Fibroblast of skin of right quadriceps (primary cell): ENCODE results near the gene SRRM3.
"Not testable (repeated sequence)": the region's sequence is repeated elsewhere in the genome, so short reads cannot be mapped to it uniquely, and the experiment has no call there.

ENCODE experiments used
- DNase-seq: peaks from one replicate; pipeline ENCODE4 v3.0.0-alpha.2; 2013

The SRRM3 gene

DNA sequence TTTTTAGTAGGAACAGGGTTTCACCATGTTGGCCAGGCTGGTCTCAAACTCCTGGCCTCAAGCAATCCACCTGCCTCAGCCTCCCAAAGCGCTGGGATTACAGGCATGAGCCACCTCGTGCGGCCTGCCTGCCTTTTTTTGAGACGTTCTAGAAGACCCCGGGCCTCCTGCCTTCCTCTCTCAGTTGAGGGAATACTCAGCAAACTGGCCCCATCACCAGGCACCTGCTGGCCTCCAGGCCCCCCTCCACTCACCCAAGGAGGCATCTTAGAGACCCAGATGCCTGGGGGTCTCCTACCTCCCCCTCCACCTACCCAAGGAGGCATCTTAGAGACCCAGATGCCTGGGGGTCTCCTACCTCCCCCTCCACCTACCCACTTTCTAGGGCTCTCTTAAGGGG, 91.2 kb downstream of the SRRM3 start:
- DNase-seq = not testable (repeated sequence)

DNA sequence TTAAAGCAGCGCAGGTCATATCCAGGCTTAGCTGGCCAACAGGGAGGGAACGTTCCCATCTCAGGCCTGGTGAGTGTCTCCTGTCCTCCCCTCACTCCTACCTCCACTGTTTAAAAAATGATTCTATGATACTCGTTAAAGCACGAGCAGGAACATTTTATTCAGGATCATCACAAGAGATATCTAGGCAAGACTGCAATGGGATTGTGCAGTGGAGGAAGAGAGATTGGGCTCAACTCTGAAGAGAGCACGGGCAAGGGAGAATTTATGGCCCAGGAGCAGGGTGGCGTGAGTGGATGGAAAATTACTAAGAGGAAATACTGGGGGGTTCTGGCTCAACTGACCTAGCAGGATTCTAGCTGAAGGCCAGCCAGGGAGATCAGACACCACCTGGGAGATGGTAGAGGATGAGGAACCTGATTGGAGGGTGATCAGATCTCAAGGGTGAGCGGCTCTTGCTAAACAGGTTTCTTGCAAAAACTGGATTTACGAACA, 91.8 kb downstream of the SRRM3 start:
- DNase-seq = no peak

DNA sequence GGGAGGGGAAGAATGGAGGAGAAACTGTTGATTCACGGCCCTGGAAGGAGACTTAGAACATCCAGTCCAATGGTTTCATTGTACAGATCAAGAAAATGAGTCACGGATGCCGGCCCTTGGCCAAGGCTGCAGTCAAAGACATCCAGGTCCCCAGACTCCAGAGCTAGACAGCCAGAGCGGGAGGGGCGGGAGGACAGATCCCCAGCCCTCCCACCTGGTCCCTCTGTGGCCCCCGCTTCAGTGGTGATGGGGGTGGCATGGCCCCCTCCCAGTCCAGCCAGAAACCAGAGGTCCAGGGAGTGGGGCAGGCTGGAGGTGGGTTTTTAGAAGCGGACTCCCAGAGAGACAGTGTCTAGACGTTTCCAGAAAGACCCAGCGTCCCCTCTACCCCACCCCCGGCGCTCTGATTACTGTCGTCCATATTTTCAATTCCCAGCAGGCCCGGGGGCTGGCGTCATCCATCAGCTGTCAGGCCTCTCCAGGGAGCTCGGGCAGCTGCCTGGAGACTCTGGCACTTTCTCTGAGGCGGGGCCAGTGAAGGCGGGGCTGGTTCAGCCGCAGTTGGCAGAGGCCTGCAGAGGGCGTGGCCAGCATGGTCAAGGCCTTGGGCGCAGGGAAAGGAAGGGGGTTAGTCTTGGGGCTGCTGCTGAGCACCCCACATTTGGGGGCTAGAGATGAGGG, 92.8 kb downstream of the SRRM3 start:
- peak; percentile 94 for DNase-seq

DNA sequence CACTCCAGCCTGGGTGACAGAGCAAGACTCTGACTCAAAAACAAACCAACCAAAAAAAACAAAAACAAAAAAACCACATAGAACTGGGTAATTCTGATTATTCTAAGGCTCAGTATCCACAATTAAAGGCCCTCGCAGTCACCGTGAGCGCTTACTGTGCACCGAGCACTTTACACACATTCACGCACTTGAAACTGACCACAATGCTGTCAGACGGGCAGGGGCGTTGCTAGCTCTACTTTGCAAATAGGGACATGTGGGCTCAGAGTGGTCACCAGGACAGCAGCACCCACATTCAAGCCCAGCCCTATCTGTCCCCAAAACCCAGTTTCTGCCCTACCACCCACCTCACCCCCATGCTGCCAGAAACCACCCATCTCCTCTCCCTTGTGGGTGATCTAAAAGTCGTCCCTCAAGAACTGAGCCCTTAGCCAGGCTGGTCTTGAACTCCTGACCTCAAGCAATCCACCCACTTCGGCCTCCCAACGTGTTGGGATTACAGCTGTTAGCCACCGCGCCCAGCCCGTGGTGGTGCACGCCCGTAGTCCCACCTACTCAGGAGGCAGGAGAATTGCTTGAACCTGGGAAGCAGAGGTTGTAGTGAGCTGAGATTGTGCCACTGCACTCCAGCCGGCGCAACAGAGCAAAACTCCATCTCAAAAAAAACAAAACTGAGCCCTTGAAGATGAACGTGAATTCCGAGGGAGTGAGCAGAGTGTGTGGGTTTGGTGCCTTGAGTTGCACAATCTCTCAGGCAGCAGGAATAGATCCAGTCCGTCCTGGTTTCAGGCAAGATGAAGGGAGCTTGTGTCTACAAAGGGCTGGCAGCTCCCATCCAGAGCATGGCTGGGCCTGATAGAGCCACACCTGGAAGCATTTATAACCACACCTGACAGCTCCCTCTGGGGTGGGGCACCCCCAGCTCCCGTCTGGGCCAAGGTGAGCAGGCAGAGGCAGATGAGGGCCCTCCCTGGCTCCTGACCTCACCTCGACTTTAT, 95.3 kb downstream of the SRRM3 start:
- DNase-seq = peak; percentile 81

DNA sequence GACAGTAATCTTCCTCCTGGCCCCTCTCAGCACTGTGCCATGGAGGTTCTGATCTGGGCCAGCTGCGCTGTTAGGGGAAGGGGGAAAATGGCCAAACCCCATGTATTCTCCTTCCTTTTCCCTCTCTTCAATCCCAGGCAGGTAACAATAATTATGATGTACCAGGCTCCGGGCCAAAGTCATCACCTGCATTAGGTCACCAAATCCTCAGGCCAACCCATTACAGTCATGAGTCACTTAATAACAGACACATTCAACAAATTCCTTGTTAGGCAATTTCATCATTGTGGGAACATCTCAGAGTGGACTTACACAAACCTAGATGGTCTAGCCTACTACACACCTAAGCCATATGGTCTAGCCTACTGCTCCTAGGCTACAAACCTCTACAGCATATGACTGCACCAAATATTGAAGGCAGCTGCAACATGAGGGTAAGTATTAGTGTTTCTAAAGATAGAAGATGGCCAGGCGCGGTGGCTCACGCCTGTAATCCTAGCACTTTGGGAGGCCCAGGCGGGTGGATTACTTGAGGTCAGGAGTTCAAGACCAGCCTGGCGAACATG, 98.6 kb downstream of the SRRM3 start:
- DNase-seq = peak; percentile 76

DNA sequence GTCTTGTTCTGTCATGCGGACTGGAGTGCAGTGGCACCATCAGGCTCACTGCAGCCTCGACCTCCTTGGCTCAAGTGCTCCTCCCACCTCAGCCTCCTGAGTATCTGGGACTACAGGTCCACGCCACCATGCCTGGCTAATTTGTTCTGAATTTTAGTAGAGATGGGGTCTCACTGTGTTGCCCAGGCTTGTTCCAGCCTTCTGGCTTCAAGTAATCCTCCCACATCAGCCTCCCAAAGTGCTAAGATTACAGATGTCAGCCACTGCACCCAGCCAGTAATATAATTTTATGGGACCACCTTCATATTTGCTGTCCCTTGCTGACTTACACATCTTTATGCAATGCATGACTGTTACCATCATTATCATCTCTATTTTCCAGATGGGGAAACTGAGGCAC, 99.3 kb downstream of the SRRM3 start:
- DNase-seq = no peak

DNA sequence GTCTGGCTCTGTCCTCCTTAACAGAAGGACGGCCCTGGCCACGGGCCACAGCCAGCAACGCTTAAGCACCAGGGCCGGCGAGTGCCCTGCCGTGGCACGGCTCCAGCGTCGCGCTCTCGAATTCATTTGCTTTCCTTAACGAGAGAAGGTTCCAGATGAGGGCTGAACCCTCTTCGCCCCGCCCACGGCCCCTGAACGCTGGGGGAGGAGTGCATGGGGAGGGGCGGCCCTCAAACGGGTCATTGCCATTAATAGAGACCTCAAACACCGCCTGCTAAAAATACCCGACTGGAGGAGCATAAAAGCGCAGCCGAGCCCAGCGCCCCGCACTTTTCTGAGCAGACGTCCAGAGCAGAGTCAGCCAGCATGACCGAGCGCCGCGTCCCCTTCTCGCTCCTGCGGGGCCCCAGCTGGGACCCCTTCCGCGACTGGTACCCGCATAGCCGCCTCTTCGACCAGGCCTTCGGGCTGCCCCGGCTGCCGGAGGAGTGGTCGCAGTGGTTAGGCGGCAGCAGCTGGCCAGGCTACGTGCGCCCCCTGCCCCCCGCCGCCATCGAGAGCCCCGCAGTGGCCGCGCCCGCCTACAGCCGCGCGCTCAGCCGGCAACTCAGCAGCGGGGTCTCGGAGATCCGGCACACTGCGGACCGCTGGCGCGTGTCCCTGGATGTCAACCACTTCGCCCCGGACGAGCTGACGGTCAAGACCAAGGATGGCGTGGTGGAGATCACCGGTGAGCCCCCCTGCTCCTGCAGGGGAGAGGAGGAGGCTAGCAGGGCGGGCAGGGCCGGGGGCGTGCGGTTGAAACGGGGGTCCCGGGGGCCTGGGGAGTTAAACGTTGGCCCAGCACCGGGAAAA, 100.9 kb downstream of the SRRM3 start, which contains the start of gene HSPB1:
TSS of gene HSPB1 (plus strand) at position 327 of the 855 bp plus-strand sequence. CDS start at position 367, 40 bp downstream.
- peak; percentile 92 for DNase-seq

DNA sequence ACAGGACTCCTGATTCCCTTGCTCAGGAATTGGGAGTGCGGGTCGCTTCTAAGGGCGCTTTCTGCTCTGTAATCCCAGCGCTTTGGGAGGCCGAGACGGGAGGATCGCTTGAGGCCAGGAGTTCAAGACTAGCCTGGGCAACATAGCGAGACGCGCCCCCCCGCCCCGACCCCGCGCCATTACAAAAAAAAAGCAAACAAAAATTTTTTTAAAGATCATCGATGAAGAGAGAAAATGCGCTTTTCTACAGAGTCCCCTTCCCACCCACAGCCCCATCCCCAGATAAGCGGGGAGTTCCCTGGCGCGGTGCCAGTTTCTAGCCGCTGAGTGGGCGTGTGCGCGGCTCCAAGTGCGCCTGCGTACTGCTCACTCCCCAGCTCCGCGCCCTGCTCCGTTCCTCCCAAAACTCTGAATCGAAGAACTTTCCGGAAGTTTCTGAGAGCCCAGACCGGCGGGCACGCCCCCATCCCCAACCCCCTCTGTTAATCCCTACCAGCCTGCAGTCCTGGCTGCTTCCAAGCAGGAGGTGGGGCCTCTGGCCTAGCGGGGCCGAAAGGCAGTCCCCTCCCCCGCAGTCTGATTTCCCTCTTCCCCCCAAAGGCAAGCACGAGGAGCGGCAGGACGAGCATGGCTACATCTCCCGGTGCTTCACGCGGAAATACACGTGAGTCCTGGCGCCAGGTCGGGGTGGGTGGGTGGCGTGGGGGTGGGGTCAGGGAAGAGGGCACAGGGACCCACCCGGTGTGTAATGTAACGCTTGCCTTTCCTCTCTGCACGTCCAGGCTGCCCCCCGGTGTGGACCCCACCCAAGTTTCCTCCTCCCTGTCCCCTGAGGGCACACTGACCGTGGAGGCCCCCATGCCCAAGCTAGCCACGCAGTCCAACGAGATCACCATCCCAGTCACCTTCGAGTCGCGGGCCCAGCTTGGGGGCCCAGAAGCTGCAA, 101.8 kb downstream of the SRRM3 start:
- peak; percentile 96 for DNase-seq

DNA sequence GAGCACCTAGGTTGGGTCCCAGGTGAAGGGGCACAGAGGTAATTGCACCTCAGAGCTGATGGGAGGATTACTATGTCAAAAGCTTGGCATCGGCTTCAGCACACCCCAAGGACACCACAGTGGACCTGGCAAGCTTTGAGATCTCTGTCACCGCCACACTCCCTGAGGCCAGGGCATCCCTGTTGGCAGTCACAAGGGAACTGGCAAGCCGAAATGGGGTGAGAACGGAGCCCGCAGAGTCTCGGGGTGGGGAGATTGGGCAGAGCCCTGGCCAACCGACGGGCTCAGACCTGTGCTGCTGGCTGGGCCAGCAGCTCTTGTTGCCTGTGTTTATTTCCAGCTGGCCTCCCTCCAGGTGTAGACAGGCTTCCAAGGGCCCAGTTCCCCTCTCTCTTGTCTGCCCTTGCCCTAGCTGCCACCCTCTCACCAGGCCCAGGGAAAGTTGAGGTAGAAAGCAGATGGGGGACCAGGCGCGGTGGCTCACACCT, 103.2 kb downstream of the SRRM3 start:
- no peak for DNase-seq

DNA sequence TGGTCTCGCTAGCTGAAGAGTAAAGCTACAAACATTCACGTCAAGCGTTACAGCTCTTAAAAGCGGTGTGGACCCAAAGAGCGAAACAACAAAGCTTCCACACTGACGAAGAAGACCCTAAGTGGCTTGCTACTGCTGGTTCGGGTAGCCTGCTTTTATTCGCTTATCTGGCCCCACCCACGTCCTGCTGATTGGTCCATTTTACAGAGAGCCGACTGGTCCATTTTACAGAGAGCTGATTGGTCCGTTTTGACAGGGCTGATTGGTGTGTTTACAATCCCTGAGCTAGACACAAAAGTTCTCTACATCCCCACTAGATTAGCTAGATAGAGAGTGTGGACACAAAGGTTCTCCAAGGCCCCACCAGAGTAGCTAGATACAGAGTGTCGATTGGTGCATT, 107.2 kb downstream of the SRRM3 start:
- not testable (repeated sequence) for DNase-seq

DNA sequence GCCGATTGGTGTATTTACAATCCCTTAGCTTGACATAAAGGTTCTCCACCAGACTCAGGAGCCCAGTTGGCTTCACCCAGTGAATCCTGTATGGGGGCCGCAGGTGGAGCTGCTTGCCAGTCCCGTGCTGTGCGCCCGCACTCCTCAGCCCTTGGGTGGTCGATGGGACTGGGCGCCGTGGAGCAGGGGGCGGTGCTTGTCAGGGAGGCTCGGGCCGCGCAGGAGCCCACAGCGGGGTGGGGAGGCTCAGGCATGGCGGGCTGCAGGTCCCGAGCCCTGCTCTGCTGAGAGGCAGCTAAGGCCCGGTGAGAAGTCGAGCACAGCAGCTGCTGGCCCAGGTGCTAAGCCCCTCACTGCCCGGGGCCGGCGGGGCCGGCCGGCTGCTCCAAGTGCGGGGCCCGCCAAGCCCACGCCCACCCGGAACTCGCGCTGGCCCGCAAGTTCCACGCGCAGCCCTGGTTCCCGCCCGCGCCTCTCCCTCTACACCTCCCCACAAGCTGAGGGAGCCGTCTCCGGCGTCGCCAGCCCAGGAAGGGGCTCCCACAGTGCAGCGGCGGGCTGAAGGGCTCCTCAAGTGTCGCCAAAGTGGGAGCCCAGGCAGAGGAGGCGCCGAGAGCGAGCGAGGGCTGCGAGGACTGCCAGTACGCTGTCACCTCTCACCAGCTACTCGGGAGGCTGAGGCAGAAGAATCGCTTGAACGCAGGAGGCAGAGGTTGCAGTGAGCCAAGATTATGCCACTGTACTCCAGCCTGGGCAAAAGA, 107.8 kb downstream of the SRRM3 start:
- DNase-seq = not testable (repeated sequence)

DNA sequence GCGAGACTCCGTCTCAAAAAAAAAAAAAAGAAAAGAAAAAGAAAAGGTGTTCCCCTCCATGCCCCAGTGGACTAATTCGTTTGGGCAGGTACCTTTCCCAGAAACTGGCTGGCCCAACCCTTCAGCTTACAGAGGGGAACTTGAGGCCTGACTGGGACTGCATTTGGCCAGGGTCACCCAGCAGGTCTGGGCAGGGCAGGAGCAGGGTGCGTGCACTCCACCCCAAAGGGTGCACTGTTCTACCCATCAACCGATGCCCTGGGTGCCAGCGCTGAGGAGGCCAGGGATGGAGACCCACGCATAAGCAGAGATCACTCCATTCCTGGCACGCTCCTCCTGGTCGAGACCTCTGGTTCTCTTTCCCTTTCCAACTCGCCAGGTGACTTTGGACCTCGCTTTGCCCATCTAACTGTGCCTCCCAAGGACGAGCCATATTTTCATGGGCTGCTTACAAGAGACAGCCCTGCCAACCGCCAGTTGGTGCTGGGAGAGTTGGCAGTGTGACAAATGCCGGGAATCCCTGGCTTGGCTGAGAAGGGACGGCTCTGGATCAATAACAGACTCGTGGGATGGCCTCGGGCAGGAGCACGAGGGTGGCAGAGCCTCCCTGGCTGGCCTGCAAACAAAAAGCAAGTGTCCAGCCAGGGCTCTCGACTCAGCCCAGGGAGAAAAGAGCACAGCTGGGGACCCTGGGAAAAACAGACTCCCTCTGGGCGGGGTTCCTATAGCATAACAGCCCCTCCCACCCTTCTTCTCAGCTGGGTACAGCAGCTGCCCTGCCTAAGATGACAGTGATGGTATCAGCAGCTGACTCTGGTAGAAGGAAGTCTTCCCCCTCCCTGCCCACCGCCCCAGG, 108.6 kb downstream of the SRRM3 start:
- no peak for DNase-seq

DNA sequence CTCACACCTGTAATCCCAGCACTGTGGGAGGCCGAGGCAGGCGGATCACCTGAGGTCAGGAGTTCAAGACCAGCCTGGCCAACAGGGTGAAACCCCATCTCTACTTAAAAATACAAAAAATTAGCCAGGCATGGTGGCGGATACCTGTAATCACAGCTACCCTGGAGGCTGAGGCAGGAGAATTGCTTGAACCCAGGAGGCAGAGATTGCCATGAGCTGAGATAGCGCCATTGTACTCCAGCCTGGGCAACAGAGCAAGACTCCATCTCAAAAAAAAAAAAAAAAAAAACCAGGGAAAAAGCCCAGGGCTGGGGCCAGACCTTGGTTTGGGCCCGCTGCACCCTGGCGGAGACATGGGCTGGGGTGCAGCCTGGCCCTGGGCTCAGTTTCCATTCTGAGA, 110.1 kb downstream of the SRRM3 start:
- DNase-seq = not testable (repeated sequence)

DNA sequence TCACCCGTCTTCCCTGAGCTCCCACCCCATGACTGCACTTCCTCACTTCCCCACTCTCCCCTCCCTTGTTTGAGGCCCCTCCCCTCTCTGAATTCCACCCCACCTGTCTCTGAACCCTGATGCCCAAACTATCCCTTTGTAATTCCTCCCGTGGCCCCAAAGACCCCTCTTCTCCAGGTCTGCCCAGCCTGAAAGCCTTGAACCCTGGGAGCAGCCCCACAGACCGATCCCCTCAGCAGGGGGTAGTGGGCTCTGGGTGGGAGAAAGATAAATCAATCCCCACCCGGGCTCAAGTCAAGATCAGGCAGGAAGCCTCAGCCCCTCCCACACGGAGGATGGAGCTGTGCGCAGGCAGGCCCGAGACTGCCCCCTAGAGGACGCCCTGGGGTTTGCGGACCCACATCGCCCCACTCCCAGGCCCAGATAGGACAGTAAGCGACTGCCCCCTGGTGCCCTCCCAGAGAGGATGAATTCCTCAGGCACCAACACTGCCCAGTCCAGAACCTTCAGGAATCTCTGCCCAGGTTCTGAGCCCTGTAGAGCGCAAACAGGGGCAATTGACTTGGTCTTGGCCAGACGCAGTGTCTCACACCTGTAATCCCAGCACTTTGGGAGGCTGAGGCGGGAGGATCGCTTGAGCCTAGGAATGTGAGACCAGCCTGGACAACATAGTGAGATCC, 112.5 kb downstream of the SRRM3 start:
- DNase-seq = peak; percentile 86

DNA sequence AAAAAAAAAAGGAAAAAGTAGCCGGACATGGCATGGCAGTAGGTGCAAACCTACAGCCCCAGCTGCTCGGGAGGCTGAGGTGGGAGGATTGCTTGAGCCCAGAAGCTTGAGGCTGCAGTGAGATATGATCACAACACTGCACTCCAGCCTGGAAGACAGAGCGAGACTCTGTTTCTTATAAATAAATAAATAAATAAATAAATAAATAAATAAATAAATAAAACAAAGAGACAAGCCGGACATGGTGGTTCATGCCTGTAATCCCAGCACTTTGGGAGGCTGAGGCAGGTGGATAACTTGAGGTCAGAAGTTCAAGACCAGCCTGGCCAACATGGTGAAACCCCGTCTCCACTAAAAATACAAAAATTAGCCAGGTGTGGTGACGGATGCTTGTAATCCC, 113.0 kb downstream of the SRRM3 start:
- DNase-seq = not testable (repeated sequence)

DNA sequence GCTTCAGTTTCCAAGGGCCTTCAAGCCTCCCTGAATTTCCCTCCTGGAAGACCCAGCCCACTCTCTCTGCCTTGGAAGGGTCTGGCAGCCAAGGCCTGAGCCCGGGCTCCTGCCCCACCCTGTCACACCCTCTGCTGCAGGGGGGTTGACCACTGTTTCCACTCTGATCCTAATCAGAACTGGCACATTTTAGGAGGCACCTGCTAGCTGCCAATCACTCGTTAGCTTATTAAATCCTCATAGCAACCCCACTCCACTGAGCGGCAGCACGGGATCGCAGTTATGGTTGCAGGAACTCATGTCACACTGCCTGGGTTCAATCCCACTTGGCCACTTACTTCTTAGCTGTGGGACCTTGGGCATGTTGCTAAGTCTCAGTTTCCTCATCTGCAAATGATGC, 113.7 kb downstream of the SRRM3 start:
- no peak for DNase-seq

DNA sequence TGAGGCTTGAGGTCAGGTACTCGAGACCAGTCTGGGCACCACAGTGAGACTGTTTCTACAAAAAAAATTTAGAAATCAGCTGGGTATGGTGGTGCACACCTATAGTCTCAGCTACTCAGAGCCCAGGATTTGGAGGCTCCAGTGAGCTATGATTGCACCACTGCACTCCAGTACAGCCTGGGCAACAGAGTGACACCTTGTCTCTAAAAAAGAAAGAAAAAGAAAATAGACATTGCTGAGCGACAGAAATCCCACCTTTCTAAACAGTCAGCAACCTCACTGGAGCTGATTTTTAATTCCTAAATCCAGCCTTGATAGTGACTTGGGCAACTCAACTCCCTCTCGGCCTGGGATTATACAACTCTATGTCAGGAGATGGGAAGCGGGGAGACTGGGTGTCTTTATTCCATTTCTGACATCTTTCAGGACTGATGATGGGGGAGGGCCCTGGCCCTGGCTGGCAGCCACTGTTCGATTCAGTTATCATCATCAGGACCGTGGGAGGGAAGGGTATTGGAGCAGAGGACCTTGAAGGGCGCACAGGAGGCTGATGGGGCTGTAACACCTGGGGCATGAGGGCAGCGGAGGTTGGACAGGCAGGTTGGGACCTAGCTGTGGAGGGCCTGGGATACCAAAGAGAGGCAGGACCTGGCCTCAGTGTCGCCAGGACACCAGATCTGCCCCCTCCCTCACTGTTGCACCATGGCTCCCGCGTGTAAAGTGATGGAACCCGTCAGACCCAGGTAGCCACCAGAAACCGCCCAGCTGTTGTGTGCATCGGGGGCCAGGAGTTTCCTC, 115.5 kb downstream of the SRRM3 start:
- no peak for DNase-seq
